Upper lobe of right lung (tissue), 1 donor: ENCODE results near the gene GUCY1A1. TPM values are rescaled to one million over a fixed set of nuclear protein-coding genes. Genes with fewer than 3 reads are reported as not detected.

Experiments
- ATAC-seq: fragments of 200-7000 bp; cut with Tn5 transposase; one replicate; pipeline ENCODE4 v1.9.1; 2020; ENCODE audit warnings: mild to moderate bottlenecking, moderate library complexity
- DNase-seq: peaks from one replicate; pipeline ENCODE4 v3.0.0-alpha.2; 2020
- H3K27ac ChIP-seq: fragments of 200-600 bp; one replicate; pipeline ENCODE4 v1.8.0; 2022
- H3K27me3 ChIP-seq: fragments of 200-600 bp; one replicate; pipeline ENCODE4 v1.8.0; 2022; ENCODE audit warnings: mild to moderate bottlenecking
- H3K36me3 ChIP-seq: fragments of 200-600 bp; one replicate; pipeline ENCODE4 v1.8.0; 2022
- H3K4me1 ChIP-seq: fragments of 200-600 bp; one replicate; pipeline ENCODE4 v1.8.0; 2022
- H3K4me3 ChIP-seq: fragments of 200-600 bp; one replicate; pipeline ENCODE4 v1.8.0; 2022; ENCODE audit warnings: mild to moderate bottlenecking
- H3K9me3 ChIP-seq: fragments of 200-600 bp; one replicate; pipeline ENCODE4 v1.8.0; 2022
- intact Hi-C: fragments of 100-400 bp; cut with DNase I; formaldehyde crosslinking; loops from one replicate; pipeline ENCODE4 v1.11.0; 2022
- total RNA-seq: library from RNA; stranded (reverse); fragmentation: NEBNext Ultra II Directional; extraction: Animal tissue kit (Norgen Biotek cat#: 25700); gene quantifications from one replicate; pipeline ENCODE4 v1.2.1, GENCODE V29; 2021
- TF ChIP-seq, protein P1 (sequence below): fragments of 200-600 bp; IDR thresholded peaks from one replicate; pipeline ENCODE4 v1.8.0; 2022; ENCODE audit warnings: antibody characterized with exemption
- donor health status: DM: no; HTN: yes; CAD: no; lungs with severe emphysema.

Gene GUCY1A1
- total RNA-seq, 1 donor from 2014 or later, result 76.0 TPM

DNA sequence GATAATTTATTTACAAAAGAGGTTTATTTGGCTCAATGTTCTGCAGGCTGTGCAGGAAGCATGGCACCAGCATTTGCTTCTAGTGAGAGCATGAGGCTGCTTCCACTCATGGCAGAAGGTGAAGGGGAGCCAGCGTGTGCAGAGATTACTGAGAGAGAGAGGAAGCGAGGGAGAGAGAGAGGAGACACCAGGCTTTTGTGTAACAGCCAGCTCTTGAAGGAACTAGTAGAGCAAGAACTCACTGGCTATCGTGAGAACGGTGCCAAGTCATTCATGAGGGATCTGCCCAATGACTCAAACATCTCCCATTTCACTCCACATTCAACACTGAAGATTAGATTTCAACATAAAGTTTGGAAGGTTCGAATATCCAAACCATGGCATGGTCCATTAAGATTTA, 12.7 kb downstream of the GUCY1A1 start:
- Histone ChIP-seq H3K4me3 (no peak overlapping the region), H3K27ac (peak overlapping the region; percentile 8), H3K9me3 (no peaks in the 10 kb centered on the region), H3K27me3 (no peaks in the 10 kb centered on the region), H3K36me3 (no peaks in the 10 kb centered on the region), H3K4me1 (peaks cover 36% of the 10 kb centered on the region)
- intact Hi-C loops, result no loop called here
- DNase-seq (no peak), ATAC-seq (peak; percentile 82)
- TF ChIP-seq, protein P1, sequence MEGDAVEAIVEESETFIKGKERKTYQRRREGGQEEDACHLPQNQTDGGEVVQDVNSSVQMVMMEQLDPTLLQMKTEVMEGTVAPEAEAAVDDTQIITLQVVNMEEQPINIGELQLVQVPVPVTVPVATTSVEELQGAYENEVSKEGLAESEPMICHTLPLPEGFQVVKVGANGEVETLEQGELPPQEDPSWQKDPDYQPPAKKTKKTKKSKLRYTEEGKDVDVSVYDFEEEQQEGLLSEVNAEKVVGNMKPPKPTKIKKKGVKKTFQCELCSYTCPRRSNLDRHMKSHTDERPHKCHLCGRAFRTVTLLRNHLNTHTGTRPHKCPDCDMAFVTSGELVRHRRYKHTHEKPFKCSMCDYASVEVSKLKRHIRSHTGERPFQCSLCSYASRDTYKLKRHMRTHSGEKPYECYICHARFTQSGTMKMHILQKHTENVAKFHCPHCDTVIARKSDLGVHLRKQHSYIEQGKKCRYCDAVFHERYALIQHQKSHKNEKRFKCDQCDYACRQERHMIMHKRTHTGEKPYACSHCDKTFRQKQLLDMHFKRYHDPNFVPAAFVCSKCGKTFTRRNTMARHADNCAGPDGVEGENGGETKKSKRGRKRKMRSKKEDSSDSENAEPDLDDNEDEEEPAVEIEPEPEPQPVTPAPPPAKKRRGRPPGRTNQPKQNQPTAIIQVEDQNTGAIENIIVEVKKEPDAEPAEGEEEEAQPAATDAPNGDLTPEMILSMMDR, result no peak

DNA sequence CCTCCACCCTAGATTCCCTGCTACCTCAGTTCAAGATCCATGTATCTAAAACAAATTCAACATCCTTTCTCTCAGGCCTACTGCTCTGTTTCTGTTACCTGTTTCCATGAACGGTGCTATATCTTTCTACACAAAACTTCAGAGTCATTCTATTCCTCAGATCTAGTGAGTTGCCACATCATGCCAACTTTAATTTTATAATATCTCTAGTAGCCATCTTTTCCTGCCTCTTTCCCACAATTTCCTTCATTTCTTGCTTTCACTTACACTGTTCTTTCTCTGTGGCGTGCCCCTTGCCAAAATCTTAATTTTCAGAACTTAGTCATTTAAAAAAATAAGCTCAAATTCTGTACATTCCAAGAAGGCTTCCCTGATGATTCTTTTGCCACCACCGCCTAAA, 15.2 kb downstream of the GUCY1A1 start:
- TF ChIP-seq, protein P1, result no peak
- no peaks in the 10 kb centered on the region for H3K27me3 ChIP-seq
- no peaks in the 10 kb centered on the region for H3K36me3 ChIP-seq
- H3K4me1 ChIP-seq, result peaks cover 27% of the 10 kb centered on the region
- ATAC-seq (no peak), DNase-seq (no peak)
- no peak overlapping the region for H3K4me3 ChIP-seq
- H3K9me3 ChIP-seq, result no peaks in the 10 kb centered on the region
- H3K27ac ChIP-seq, result no peak overlapping the region
- intact Hi-C loops, result no loop called here

DNA sequence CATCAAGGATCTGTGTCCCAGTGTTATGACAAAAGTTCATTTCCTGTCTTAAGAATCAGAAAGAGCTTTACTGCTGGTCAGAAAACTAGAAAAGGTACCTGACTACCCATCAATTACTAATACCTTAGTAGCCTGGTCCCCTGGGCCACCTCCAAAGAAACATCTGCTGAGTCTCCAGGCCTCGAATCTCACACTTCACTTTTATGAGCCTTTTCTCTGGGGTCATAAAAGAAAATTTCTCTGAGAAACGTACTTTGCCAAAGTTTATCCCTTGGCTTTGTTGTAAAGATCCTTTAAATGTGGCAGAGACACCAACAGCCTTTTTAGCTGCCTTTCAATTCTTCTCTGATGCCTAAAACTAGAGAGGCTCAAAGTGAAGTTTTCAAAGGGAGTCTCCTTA, 17.8 kb downstream of the GUCY1A1 start:
- H3K27me3 ChIP-seq, result no peaks in the 10 kb centered on the region
- peaks cover 16% of the 10 kb centered on the region for H3K4me1 ChIP-seq
- peak overlapping the region; percentile 7 for H3K27ac ChIP-seq
- ATAC-seq, result no peak
- TF ChIP-seq, protein P1, result no peak
- H3K4me3 ChIP-seq, result no peak overlapping the region
- H3K36me3 ChIP-seq, result no peaks in the 10 kb centered on the region
- DNase-seq, result no peak
- H3K9me3 ChIP-seq, result no peaks in the 10 kb centered on the region
- intact Hi-C loops, result no loop called here

DNA sequence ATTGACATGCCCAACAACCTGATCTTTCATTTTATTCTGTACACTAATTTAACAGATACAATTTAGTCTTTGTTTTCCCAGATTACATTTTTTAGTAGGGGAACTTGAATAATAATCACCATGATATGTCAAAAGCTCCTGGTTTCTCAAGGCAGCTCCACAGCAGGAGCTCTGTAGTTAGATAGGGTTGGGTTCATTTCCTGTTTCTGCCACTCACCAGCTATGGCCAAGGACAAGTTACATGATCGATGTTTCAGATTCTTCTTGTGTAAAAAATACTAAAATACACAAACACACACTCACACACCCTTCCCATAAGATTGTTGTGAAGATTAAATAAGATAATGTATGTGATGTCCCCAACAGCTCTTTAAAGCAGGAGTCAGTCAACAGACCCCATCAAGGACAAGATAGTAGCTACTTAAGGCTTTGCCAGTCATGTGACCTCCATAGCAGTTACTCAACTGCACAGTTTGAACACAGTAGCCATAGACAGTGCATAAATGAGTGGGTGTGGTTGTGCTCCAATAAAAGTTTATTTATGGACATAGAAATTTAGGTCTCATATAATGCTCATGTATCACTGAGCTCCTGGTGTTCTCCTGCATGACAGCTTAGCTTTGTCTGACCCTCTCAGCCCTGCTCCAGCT, 18.4 kb downstream of the GUCY1A1 start:
- intact Hi-C loops, result no loop called here
- H3K27ac ChIP-seq, result peak overlapping the region; percentile 7

DNA sequence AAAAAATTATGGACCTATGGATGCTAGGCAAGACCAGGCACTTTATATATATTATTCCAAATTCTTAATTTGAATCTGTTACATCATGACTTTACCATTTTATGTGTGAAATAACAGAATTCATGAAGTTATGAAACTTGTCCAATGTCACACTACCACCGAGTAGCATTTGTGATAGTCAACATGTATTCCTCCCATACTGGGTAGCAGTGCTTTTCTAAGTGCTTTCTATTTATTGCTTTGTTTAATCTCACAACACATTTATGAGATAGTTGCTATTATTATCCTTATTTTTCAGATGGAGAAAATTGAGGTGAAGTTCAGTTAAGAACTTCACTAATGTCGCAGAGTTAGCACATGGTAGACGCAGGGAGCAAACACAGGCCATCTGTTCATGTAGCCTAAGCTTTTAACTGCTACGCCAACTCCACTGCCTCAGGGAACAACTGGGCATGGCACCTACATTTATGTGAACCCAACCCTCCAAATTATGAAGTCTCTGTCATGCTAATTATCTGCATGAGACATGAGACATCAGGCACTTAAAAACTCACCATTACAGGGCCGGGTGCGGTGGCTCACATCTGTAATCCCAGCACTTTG, 20.8 kb downstream of the GUCY1A1 start:
- TF ChIP-seq, protein P1, result no peak
- DNase-seq (no peak), ATAC-seq (no peak)
- peaks cover 15% of the 10 kb centered on the region for H3K4me1 ChIP-seq
- no peaks in the 10 kb centered on the region for H3K36me3 ChIP-seq
- intact Hi-C loops, result no loop called here
- H3K4me3 ChIP-seq, result no peak overlapping the region
- H3K27me3 ChIP-seq, result no peaks in the 10 kb centered on the region
- H3K9me3 ChIP-seq, result no peaks in the 10 kb centered on the region
- H3K27ac ChIP-seq, result no peak overlapping the region

More for the DNA sequence above, 18.4 kb downstream of the GUCY1A1 start:
- ATAC-seq, result no peak
- no peak for DNase-seq
- Histone ChIP-seq H3K4me1 (peaks cover 13% of the 10 kb centered on the region), H3K36me3 (no peaks in the 10 kb centered on the region), H3K4me3 (no peak overlapping the region), H3K9me3 (no peaks in the 10 kb centered on the region), H3K27me3 (no peaks in the 10 kb centered on the region)
- TF ChIP-seq, protein P1, result no peak
